ENCODE results near the gene CYP4B1.
"Not testable (repeated sequence)": the region's sequence is repeated elsewhere in the genome, so short reads cannot be mapped to it uniquely, and the experiment has no call there.

GRCh38 chr1:46835469-46835868, 36.6 kb downstream of the CYP4B1 start:
- not testable (repeated sequence) for TF ChIP-seq CTCF, POLR2AphosphoS5, POLR2A (IDR thresholded peaks at IDR 0.05)
